Erythroblast (primary cell): ENCODE measurements around the gene ARHGEF4.

Experiments
- GATA1 ChIP-seq: IDR thresholded peaks from 2 replicates; pipeline ENCODE4 v1.6.1; 2011; ENCODE audit warnings: low read depth, mild to moderate bottlenecking, control low read depth, low read length, moderate library complexity
- POLR2A ChIP-seq: IDR thresholded peaks from 2 replicates; pipeline ENCODE4 v1.6.1; 2011; ENCODE audit warnings: mild to moderate bottlenecking, low read length

DNA sequence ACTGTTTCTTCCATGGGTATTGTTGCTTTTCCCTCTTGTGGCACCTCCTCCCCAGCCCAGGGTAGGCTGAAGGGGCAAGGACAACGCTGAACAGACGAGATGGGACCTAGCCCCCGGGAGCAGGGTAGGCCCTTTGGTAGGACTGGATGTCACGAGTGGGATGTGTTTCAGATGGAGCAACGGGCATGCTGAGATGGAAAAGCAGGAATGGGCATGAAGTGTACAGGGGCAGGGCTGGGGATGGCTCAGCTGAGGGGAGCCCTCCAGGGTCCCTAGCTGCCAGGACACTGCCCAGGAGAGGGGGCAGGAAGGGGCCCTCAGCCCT is 33.4 kb downstream of the ARHGEF4 start:
- TF ChIP-seq POLR2A, result no peak
- TF ChIP-seq GATA1, result no peak
